AG09309 (cell line): ENCODE results near the gene RLN3.

Experiments
- DNase-seq: peaks from one replicate; pipeline ENCODE4 v3.0.0-alpha.2; 2010; ENCODE audit warnings: low read depth
- H3K4me3 ChIP-seq: 2 replicates; pipeline ENCODE4 v1.5.1; 2011; ENCODE audit warnings: mild to moderate bottlenecking, low read depth, low read length, moderate library complexity; ENCODE audit not compliant: control insufficient read depth
- TF ChIP-seq, protein P1 (sequence below): IDR thresholded peaks from 2 replicates; pipeline ENCODE4 v1.5.1; 2011; ENCODE audit warnings: mild to moderate bottlenecking, low read depth, low read length, inconsistent platforms; ENCODE audit not compliant: insufficient read depth, control insufficient read depth; ENCODE audit errors: missing control alignments

RLN3 gene, protein sequence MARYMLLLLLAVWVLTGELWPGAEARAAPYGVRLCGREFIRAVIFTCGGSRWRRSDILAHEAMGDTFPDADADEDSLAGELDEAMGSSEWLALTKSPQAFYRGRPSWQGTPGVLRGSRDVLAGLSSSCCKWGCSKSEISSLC

DNA sequence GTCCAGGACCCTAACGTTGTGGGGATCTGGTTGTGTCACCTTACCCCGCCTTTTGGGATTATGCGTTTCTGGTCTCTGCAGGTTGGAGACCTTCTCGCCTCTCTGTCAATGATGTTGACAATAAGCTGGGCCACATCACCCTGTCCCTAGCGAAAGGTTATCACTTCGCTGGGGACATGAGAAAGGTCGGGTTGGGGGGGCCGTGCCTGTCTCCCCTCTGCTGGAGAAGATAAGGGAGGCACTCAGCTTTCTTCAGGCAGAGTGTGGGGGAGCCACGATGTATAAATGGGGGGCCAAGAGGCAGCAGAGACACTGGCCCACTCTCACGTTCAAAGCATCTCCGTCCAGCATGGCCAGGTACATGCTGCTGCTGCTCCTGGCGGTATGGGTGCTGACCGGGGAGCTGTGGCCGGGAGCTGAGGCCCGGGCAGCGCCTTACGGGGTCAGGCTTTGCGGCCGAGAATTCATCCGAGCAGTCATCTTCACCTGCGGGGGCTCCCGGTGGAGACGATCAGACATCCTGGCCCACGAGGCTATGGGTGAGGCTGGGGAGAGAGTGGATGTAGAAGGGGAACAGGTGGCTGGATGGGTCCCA, at the start of gene RLN3:
Gene RLN3 (plus strand): TSS at position 293 of the 595 bp plus-strand sequence. CDS start 57 bp downstream, at position 350.
- H3K4me3 ChIP-seq: no peak within 1 kb of the TSS
- TF ChIP-seq, protein P1, sequence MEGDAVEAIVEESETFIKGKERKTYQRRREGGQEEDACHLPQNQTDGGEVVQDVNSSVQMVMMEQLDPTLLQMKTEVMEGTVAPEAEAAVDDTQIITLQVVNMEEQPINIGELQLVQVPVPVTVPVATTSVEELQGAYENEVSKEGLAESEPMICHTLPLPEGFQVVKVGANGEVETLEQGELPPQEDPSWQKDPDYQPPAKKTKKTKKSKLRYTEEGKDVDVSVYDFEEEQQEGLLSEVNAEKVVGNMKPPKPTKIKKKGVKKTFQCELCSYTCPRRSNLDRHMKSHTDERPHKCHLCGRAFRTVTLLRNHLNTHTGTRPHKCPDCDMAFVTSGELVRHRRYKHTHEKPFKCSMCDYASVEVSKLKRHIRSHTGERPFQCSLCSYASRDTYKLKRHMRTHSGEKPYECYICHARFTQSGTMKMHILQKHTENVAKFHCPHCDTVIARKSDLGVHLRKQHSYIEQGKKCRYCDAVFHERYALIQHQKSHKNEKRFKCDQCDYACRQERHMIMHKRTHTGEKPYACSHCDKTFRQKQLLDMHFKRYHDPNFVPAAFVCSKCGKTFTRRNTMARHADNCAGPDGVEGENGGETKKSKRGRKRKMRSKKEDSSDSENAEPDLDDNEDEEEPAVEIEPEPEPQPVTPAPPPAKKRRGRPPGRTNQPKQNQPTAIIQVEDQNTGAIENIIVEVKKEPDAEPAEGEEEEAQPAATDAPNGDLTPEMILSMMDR: no peak
- DNase-seq: no peak

DNA sequence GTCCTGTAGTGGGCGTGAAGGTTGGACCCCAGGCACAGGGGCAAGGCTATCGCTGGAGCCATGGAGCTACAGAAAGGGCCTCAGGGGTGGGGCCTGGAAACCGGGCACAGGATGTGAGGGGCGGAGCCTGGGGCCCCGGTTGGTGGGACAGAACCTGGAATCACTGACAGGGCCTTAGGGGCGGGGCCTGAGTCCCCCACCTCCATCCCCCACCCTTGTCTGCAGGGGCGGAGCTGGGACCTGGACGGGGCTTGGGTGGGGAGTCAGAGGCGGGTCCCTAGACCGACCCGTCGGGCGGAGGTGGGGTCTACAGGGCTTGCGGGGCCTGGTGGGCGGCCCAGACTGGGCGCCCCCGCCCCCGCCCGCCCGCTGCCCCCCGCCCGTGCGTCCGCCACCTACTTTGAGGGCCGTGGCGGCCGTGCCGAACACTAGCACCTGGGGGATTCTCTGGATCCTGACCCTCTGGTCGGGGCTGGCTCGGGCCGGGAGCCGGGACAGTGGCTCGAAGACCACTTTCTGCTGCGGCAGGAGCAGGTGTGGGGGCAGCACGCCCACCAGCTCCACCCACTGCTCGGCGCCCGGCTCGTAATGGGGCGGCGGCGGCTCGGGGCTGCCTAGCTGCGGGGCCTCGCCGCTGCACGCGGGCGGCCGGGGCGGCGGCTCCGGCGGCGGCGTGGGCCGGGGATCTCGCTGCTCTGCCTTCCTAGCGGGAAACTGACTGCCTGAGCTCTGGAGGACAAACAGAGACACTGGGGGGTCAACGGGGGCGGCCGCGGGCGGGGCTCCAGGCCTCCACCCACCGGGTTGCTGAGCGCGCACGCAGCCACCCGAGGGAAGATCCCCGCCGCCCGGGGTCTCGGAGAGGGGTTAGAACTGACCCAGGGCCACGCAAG, 49.4 kb upstream of the RLN3 start:
- TF ChIP-seq, protein P1: no peak
- no peak for DNase-seq
- no peak overlapping the region for H3K4me3 ChIP-seq

DNA sequence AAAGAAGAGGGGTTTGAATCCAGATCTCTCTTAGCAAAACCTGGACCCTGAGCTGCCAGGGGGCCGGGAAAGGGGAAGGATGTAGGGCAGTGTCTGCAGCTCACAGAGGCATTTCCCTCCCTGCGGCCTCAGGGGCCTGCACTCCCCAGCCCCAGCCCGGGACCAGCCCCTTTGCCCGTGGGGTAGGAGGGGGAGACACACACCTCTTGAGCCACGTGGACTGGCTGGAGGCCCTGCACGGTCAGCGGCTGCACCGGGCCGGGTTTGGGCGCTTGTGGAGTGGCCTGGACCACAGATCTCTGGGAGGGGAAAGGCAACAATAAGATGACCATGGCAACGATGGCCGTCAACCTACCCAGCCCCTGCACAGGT, 48.7 kb upstream of the RLN3 start:
- no peak overlapping the region for H3K4me3 ChIP-seq
- no peak for DNase-seq

DNA sequence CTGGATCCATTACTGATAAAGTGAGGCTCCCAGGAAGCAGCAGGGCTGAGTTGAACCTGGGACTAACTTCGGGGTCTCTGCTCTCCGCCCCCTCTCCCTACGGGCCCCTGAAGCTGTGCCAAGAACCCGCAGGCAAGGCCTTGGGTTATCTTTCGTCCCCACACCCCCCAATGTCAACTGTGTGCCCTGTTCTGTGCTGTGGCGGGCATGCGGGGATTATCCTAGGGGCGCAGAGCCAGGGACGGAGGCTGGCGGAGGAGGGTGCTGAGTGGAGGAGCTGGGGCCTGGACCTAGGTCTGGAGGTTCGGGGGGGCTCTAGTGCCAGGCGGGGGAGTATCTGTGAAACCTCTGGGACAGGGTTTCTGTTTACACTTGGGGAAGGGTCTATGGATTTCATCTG, 48.3 kb upstream of the RLN3 start:
- DNase-seq: no peak
- TF ChIP-seq, protein P1: no peak
- no peak overlapping the region for H3K4me3 ChIP-seq

More for the DNA sequence above, 48.7 kb upstream of the RLN3 start:
- TF ChIP-seq, protein P1: no peak

DNA sequence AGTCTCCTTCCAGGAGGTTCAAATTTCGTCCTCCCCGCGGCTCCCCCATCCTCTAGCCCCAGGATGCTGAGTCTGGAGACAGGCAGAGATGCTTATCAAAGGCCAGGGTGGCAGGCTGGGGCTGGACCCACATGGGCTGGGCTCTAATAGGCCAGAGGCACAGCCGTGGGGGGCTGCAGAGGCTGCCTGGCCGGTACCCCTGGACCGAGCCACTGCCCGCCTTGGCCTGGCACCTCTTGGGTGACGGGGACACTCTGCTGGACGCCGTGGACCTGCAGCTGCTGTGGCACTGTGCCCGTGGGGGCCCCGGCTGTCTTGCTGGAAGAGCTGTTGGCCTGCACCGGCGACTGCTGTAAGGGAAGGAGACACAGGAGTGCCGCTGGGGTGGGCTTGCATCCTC, 47.6 kb upstream of the RLN3 start:
- TF ChIP-seq, protein P1: no peak
- H3K4me3 ChIP-seq: no peak overlapping the region
- DNase-seq: no peak

DNA sequence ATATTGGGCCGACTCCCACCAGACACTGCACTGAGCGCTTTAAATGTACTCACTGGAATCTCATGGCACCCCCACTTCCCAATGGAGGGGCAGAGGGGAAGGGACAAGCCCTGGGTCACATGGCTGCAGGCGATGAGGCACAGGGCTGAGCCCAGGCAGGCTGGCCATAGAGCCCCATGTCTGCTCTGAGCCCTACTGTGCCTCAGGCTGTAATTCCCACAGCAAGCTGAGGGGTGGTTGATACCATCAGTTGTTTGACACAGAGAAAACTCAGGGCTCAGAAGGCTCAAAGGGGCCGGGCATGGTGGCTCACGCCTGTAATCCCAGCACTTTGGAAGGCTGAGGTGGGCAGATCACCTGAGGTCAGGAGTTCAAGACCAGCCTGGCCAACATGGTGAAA, 46.9 kb upstream of the RLN3 start:
- H3K4me3 ChIP-seq: no peak overlapping the region
- DNase-seq: no peak
- TF ChIP-seq, protein P1: no peak
